NCI-H82 treated with DMSO at 0.1 percent for 48 hours (cell line): ENCODE results near the gene ISYNA1.

Source experiments
- DNase-seq: peaks from one replicate; lab custom pipeline; 2025; ENCODE audit not compliant: unreplicated experiment; lab: John Stamatoyannopoulos, UW

The ISYNA1 gene

DNA sequence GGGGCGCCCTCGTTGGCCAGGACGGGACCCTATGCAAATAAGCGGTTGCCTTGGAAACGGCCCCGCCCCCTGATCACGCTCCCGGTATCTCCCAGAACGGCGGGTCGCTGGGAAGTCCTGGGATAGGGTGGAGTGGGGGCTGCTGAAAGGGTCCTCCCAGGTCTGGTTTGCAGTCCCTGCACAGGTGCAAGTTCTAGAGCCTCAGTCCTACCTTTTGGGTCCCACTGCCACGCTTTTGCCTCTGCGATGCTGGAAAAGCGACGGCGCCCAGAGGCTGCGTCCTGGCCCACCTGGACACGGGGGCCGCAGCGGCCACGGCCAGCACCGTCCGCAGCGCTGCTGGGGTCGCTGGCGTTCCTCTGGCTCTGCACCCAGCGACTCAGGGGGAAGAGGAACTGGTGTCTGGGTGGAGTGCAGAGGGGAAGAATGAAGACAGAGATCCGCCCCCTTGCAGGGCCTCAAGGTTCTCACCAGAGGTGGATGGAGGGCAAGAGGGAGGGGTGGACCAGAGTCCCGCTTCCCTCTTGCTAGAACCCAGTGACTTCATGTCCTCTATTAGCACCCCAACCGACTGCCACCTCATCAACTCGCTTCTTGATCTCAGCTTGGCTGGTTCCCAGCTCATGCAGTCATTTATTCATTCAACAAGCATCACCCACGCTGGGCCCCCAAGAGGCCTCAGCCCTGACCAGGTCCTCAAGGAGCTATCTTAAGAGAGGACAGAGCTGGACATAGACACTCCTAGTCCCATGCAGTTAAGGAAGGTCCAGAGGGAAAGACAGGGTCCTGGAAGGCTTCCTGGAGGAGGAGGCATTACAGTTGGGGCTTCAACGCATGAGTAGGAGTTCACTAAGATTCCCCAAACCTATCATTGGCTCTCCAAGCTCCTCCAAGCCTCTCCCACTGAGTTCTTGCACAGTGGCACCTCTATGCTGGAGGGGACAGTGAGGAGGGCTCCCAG lies 40.4 kb downstream of the ISYNA1 start, which contains the start of gene LRRC25:
Gene LRRC25, minus strand, starts transcription at position 381 of the 961 bp plus-strand sequence. CDS start 659 bp downstream, outside the sequence.
- no peak for DNase-seq

DNA sequence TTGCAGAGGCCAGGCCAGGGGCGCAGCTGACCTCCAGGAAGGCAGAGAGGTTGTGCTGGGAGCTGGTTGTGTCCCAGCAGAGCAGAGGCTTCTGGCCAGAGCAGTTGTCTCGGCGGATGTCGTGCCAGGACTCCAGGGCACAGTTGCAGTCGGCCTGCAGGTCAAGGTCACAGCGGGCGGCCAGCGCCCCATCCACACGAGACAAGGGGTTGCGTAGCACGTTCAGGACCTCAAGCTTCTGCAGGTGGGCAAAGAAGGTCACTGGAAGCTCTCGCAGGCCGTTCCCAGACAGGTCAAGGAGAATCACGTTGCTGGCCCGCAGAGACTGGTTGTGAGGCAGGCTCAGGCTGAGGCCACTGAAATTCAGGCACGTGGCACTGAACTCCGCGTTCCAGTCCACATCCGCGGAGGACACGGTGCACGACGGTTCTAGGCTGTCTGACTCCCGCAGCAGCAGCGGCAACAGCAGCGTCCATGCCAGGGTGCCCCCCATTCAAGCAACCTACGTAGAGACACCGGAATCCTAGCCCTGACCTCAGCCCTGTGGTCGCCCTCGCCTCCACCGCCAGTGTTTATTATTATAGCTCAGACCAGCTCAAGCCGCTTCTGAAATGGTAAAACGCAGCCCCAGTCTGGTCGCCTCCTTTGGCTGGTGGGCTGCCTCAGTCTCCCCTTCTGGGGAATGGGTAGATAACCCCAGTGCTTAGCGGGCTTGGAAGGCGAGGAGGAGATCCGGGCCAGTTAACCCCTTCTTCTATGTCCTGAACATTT lies 41.3 kb downstream of the ISYNA1 start:
- no peak for DNase-seq

DNA sequence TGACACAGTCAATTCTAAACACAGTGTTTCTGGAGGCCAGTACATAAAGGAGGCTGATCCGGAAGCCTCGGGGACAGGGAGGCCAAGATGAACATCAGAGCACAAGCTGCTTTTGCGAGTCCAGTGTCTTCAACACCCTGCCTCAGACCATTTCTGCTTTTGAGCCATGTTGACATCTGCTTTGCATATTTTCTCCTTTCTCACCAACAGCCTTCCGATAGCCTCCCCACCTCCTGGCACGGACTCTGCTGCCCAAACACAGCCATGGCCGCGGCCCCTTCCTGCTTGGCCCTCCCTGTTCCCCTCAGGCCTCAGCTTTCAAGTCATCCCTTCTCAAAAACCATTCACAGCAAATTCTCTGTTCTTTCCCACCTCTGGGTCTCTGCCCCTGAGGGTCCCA lies 44.1 kb downstream of the ISYNA1 start:
- no peak for DNase-seq

DNA sequence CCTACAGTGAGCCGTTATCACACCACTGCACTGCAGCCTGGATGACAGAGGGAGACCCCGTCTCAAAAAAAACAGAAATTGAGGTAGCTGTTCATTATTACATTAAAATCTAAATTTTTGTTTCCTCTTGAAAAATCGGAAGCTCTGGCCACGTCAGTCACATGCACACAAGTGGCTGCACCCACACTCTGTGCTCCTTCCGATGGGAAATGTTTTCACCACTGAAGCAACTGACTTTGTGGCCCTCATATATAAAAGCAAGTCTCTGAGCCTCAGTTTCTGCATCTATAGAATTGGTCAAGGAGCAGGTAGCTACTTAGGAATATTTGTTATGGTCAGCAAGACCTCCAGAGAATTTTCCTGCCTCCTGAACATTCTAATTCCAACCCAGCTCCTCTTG lies 45.0 kb downstream of the ISYNA1 start:
- no peak for DNase-seq

DNA sequence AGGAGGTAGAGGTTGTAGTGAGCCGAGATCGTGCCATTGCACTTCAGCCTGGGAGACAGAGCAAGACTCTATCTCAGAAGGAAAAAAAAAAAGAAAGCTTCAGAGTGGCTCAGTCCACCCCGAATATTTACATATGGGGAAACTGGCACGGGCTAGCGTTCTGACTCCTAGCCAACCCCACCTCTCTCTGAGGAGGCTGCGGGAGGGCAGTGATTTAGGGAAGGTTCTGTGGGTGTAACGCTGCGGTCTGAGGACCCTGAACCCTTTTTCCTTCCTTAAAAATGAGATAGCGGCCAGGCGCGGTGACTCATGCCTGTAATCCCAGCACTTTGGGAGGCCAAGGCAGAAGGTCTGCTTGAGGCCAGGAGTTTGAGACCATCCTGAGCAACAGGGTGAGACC lies 45.5 kb downstream of the ISYNA1 start:
- no peak for DNase-seq

DNA sequence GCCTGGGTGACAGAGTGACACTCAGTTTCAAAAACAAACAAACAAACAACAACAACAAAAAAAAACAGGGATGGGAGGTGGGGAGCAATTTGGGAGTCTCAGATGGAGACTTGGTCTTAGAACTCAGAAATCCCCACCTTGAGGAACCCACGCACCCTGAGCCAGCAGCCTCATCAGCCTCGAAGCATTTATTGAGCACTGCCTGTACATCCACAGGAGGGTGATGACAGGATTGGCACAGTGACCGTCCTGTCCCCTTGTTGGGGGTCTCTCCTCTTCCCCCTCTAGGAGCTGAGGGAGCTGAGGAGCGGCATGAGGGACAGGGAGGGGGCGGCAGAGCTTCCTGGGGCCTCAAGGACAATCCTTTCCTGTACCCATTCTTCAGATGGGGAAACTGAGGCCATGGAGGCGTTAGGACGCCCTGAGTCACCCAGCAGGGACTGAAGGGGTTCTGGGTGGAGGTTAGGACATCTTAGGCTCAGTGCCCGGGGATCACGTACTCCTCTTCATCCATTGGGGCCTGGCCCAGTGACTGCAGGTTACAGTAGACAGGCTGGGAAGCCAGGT lies 46.3 kb downstream of the ISYNA1 start:
- DNase-seq = no peak

DNA sequence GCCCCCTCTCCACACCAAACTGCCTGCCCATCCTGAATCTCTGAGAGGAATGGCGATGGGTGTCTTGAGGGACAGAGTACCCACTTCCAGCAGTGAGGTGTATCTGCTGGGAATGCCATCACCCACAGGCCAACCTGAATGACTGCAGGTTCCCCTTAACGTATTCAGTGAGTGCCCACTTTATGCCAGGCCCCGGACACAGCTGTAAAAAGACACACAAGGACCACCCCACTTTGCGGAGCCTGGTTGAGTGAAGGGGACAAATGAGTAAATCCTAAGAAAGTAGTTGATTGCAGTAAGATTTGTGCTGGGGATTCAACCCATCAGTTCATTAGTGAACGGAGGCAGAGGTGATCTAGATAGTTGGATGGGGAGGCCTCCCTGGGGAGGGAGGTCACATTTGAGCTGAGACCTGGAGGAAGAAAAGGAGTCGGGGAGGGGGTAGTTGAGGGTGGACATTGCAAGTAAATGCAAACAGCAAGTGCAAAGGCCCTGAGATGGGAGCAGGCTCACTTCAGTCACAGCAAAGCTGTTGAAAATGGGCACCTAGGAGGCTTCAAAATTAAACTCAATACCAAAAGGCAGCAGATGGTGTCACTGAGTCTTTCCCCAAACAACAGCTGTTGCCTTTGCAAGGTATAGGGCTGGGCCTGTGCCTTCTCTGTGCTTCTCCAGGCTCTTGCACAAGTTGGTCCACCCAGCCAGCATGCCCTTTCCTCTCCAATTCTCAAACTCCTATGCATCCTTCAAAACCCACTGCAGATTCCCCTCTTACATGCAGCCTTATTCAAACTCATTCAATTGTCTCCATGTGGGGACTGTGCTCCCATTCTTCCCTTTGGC lies 47.6 kb downstream of the ISYNA1 start:
- peak; percentile 74 for DNase-seq

DNA sequence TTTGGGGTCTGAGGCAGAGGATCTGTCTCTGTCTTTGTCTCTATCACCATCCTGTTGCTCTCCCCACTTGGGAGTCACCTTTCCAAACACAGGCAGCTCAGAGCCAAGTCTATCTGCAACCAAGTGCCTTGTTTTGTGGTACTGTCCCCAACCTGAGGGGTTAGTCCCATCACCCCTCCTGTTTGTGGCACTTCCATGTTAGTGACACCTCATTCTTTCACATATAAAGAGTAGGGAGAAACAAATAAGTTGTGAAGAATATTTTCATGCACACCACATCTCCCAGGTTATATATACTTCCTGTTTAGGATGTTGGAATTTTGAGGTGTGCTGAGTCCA lies 48.2 kb downstream of the ISYNA1 start:
- DNase-seq = no peak

DNA sequence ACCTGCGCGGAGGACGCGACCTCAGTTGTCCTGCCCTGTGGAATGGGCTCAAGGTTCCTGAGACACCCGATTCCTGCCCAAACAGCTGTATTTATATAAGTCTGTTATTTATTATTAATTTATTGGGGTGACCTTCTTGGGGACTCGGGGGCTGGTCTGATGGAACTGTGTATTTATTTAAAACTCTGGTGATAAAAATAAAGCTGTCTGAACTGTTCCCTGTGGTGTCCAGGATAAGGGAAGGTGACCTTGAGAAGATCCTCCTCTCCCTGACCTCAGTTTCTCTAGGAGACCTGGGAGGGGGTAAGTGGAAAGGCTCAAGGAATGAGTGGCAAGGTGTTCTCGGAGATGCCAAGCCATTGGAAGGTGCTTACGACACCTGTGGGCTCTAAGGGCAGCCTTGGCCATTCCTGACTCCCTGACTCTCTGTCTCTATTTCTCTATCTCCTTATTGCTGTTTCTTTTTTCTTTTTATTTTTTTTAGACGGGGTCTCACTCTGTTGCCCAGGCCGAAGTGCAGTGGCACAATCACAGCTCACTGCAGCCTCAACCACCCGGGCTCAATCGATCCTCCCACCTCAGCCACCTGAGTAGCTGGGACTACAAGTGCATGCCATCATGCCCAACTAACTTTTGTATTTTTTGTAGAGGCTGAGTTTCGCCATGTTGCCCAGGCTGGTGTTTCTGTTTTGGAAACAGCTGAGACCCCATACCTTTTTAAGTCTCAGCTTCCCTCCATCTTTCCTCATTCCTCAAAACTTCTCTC lies 48.8 kb downstream of the ISYNA1 start:
- DNase-seq = no peak

DNA sequence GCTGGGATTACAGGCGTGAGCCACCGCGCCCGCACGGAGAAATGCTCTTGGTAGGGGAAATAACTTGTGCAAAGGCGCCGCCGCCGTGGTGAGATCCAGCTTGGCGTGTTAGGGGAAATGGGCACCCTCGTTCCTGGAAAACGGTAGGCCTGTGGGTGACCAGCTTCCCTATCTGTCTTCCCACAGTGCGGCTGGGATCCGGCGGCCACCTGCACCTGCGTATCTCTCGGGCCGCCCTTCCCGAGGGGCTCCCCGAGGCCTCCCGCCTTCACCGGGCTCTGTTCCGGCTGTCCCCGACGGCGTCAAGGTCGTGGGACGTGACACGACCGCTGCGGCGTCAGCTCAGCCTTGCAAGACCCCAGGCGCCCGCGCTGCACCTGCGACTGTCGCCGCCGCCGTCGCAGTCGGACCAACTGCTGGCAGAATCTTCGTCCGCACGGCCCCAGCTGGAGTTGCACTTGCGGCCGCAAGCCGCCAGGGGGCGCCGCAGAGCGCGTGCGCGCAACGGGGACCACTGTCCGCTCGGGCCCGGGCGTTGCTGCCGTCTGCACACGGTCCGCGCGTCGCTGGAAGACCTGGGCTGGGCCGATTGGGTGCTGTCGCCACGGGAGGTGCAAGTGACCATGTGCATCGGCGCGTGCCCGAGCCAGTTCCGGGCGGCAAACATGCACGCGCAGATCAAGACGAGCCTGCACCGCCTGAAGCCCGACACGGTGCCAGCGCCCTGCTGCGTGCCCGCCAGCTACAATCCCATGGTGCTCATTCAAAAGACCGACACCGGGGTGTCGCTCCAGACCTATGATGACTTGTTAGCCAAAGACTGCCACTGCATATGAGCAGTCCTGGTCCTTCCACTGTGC lies 49.6 kb downstream of the ISYNA1 start:
- DNase-seq = peak; percentile 62

DNA sequence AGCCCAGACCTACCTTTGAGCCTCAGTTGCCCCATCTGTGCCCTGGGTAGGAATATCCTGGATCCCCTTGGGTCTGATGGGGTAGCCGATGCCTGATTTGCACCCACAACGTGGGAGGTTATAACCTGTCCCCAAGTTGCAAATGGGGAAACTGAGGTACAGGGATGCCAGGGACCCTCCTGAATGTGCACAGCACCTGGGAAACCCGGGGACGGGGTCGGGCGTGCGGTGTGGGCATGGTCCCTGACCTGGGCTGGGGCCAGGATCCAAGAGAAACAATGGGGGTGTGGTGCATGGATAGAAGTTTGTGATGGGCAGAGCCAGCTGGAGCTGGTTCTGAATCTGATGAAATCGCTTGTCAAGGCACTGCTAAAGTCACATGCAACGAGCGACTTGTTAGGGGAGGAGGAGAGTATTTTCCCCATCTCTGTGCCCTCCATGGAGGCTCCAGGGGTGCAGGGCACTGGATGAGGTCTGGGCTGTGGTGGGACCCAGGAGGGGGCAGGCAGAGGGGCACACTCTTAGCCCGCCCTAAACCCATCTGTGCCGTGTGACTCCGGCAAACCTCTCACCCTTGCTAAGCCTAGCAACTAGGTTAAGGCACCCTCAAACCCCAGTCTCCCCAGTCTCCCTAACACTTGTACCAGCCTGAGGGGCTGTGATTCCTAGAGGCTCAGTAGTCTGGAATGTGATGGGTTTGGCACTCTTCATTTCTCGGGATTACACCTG lies 51.2 kb downstream of the ISYNA1 start:
- DNase-seq = no peak

DNA sequence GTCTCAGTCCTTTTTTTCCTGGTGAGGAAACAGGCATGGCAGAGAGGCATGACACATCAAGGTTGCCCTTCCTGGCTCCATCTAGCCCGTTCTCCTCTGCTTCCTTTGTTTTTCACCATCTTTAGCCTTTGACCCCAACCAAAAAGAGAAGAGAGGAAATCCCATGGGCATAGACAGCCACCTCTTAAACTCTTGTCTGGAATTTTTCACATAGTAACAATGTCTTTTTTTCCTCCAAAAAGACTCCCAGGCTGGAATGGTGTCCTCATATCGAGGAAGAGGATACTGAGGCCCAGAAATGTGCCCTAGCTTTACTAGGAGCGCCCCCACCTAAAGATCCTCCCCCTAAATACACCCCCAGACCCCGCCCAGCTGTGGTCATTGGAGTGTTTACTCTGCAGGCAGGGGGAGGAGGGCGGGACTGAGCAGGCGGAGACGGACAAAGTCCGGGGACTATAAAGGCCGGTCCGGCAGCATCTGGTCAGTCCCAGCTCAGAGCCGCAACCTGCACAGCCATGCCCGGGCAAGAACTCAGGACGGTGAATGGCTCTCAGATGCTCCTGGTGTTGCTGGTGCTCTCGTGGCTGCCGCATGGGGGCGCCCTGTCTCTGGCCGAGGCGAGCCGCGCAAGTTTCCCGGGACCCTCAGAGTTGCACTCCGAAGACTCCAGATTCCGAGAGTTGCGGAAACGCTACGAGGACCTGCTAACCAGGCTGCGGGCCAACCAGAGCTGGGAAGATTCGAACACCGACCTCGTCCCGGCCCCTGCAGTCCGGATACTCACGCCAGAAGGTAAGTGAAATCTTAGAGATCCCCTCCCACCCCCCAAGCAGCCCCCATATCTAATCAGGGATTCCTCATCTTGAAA lies 52.0 kb downstream of the ISYNA1 start, which contains the start of gene GDF15:
Gene GDF15, plus strand, starts transcription at position 484 of the 868 bp plus-strand sequence. Its CDS starts 32 bp downstream, at position 516.
- no peak for DNase-seq

DNA sequence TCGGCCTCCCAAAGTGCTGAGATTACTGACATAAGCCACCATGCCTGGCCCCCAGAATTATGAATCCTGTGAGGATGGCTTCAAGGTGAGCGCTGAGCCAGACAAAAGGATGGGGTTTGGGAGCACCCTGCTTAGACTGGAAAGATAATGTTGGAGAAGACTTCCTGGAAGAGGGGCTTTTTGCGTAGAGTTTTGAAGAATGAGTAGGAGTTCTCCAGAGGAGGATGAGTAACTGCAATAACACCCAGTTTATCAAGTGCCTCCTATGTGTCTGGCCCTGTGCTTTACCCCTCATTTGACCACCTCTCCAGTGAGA lies 52.6 kb downstream of the ISYNA1 start:
- no peak for DNase-seq

DNA sequence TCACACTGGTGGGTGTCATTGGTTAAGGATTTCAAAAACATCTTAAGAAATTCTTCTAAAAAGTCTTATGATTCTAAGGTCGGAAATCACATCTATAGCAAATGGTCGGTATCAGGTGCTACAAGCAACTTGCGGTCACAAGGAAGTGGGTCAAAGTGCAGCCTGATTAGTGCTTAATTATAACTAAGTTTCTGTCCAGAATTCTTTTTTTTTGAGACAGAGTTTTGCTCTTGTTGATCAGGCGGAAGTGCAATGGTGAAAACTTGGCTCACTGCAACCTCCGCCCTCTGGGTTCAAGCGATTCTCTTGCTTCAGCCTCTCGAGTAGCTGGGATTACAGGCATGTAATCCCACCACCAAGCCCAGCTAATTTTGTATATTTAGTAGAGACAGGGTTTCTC lies 53.2 kb downstream of the ISYNA1 start:
- DNase-seq = no peak
